Mammary epithelial cell (primary cell): ENCODE results near the gene ABHD6.

Experiments used
- EZH2 ChIP-seq: IDR thresholded peaks from 2 replicates; pipeline ENCODE4 v1.6.1; 2012; ENCODE audit warnings: low read length, inconsistent platforms, borderline replicate concordance
- TF ChIP-seq, protein P1 (sequence below), 2 donors: IDR thresholded peaks in 1 of 2; conservative IDR thresholded peaks in 1 of 2; 2 replicates each; pipeline ENCODE4 v1.5.1; 2011 to 2012; ENCODE audit warnings: inconsistent platforms in 2 of 2, low read length in 2 of 2, mild to moderate bottlenecking in 2 of 2, control low read depth in 1 of 2, low read depth in 1 of 2; ENCODE audit not compliant: insufficient read depth in 1 of 2; ENCODE audit errors: extremely low read depth in 1 of 2

DNA sequence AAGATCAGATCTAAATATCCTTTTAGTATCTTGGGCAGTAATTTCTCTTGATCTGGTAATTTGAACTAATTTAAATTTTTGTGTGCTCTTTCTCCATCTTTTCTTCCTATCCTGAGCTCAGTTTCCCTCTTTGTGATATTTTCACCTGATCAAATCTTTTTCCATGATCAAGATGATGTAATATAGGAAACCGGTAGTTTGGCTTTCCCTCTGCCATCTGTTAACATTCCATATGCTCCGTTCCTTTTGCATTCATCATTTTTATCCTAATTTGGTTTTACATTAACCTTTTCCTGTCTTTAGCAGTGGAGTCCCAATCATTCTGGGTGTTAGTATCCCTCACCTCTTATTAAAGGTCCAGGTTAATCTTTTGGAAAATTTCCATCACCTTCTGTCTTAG is 5.9 kb upstream of the ABHD6 start:
- TF ChIP-seq, protein P1, sequence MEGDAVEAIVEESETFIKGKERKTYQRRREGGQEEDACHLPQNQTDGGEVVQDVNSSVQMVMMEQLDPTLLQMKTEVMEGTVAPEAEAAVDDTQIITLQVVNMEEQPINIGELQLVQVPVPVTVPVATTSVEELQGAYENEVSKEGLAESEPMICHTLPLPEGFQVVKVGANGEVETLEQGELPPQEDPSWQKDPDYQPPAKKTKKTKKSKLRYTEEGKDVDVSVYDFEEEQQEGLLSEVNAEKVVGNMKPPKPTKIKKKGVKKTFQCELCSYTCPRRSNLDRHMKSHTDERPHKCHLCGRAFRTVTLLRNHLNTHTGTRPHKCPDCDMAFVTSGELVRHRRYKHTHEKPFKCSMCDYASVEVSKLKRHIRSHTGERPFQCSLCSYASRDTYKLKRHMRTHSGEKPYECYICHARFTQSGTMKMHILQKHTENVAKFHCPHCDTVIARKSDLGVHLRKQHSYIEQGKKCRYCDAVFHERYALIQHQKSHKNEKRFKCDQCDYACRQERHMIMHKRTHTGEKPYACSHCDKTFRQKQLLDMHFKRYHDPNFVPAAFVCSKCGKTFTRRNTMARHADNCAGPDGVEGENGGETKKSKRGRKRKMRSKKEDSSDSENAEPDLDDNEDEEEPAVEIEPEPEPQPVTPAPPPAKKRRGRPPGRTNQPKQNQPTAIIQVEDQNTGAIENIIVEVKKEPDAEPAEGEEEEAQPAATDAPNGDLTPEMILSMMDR (conservative IDR thresholded peaks at IDR 0.05 in 1 of 2, IDR thresholded peaks at IDR 0.05 in 1 of 2; ENCODE audit: extremely low read depth in 1 of 2, insufficient read depth in 1 of 2, low read depth in 1 of 2, low read length in 2 of 2), result no peak
- no peak for TF ChIP-seq EZH2
